ENCODE data around the gene ATPAF2.
A peak's percentile ranks its signal among the peaks of the same experiment; 100 is the strongest.

ATPAF2 gene

DNA sequence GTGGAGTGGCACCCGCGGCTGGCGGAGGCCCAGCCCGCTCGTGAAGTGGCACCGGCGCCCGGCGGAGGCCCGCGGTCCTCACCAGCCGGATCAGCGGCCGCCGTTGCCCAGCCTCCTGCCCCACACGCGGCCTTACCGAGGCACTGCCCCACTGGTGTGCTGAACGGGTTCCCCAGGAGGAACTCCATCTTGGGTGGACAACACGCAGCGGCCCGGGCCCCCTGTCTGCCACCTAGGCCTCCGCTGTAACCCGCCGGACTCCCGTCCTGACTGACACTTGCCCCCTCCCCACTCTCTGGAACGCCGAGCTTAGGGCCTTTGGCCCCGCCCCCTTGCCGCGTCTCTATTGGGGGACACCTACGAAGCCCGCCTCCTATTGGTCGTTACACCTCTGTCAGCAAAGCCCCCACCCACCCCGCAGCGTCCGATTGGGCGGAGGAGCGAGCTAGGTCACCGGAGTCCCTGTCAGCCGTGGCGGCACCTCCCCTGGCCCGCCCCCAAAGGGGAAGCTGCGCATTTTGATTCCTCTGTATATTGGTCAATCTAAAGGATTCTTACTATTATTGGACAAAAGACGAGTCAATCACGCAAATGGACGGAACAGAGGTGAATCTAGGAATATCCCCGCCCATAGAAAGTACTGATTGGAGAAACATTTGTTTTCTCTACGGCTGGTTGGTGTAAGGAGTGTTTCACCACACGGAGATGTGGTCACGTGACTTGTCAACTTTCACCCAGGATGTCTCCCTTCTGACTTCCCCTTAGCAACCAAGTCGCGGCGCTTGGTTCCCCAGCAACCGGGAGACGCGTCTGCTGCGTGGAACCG lies 66.6 kb downstream of the ATPAF2 start, which contains the start of the genes DRC3 and TOM1L2:
Gene DRC3 (plus strand): TSS at position 737 of the 826 bp plus-strand sequence. CDS start 4,737 bp downstream, outside the sequence.
Gene TOM1L2 (minus strand): TSS at position 275 of the 826 bp plus-strand sequence. CDS start 87 bp downstream, at position 188.
- Mint-ChIP-seq H3K9me3 (ENCODE audit: low read depth) (no peaks in the 10 kb centered on the region), H3K4me1 (ENCODE audit: low read depth) (peaks cover 43% of the 10 kb centered on the region)

DNA sequence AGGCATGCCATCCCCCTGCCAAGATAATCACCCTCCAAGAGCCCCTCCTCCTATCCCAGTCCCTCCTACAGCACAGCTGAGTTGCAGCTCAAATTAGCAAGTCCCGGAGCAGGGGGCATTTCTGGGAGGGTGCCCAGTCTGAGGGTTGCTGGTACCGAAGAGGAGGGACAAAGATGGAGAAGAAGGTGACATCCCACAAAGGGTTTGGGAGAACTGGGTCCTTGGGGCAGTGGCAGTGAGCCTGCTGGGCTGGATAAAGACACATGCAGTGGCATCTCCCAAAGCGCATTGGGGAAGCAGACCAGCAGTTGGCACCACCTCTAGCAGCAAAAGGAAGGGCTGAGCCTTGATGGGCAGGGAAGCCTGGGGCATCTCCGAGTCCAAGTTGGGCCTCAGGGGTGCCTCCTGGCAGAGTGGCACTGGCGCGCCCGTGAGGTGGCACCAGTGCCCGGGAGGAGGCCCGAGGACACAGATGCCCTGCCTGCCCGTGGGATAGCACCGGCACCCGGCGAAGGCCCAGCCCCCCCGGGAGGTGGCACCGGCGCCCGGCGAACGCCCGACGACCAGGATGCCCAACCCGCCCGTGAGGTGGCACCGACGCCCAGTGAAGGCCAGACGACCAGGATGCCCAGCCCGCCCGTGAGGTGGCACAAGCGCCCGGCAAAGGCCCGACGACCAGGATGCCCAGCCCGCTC lies 67.4 kb downstream of the ATPAF2 start:
- H3K36me3 Mint-ChIP-seq: no peaks in the 10 kb centered on the region
- peak overlapping the region; percentile 87 for H3K4me3 Mint-ChIP-seq
- peak overlapping the region; percentile 62 for H3K27ac Mint-ChIP-seq
- no peaks in the 10 kb centered on the region for H3K9me3 Mint-ChIP-seq (ENCODE audit: low read depth)
- H3K4me1 Mint-ChIP-seq (ENCODE audit: low read depth): peaks cover 51% of the 10 kb centered on the region
- no peaks in the 10 kb centered on the region for H3K27me3 Mint-ChIP-seq

More for the DNA sequence above, 66.6 kb downstream of the ATPAF2 start, which contains the start of the genes DRC3 and TOM1L2:
- H3K36me3 Mint-ChIP-seq: no peaks in the 10 kb centered on the region
- H3K4me3 Mint-ChIP-seq: peak within 1 kb of the TSS; percentile 94
- no peaks in the 10 kb centered on the region for H3K27me3 Mint-ChIP-seq
- H3K27ac Mint-ChIP-seq: peak within 1 kb of the TSS; percentile 90

DNA sequence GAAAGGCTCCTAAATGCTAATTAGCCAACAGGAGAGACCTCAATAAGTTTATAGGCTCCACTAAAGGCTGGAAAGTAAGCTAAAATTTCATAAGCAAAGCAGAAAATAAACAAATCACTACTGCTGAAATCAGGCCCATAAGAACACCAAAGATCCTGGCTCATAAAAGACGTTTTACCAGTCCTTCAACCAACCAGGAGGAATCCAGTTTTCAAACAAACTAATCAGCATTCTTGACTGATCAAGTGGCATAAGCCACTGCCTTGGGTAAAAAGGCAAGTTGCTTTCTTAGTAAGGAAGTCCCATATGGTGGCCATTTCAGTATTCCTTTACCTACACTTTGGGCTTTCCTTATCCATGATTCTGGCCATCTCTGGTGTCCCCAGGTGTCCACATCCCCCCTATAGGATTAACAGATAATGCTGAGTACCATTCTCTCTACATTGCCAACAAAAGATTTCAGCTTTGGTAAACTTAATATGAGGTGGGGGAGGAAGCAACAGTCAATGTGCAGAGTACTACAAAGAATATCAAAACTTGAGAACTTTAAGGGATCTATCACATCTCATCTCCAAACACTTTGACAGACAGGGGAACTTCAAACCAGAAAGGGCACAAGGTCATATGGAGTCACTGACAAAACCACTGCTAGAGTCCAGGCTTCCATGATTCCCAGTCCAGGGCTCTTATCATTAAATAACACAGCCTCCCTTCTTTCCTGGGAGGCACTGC lies 68.1 kb downstream of the ATPAF2 start:
- peak overlapping the region; percentile 62 for H3K27ac Mint-ChIP-seq
- H3K4me1 Mint-ChIP-seq (ENCODE audit: low read depth): peaks cover 58% of the 10 kb centered on the region
- peaks cover 2% of the 10 kb centered on the region for H3K36me3 Mint-ChIP-seq
- no peaks in the 10 kb centered on the region for H3K9me3 Mint-ChIP-seq (ENCODE audit: low read depth)
- no peaks in the 10 kb centered on the region for H3K27me3 Mint-ChIP-seq
- peak overlapping the region; percentile 87 for H3K4me3 Mint-ChIP-seq
